Suprapubic skin (tissue), 4 donors: ENCODE measurements around the gene RBL2. TPM values are rescaled to one million over a fixed set of nuclear protein-coding genes. Genes with fewer than 3 reads are reported as not detected.

Source experiments
- DNase-seq, 2 donors: peaks; one replicate each; pipeline ENCODE4 v3.0.0-alpha.2; 2019; ENCODE audit warnings: low spot score in 2 of 2
- H3K27ac ChIP-seq: fragments of 200-600 bp; sonication (generic); one replicate; pipeline ENCODE4 v1.5.1; 2019
- H3K27me3 ChIP-seq: fragments of 200-600 bp; sonication (generic); one replicate; pipeline ENCODE4 v1.5.1; 2019
- H3K36me3 ChIP-seq: fragments of 200-600 bp; sonication (generic); one replicate; pipeline ENCODE4 v1.5.1; 2019
- H3K4me1 ChIP-seq: fragments of 200-600 bp; sonication (generic); one replicate; pipeline ENCODE4 v1.5.1; 2019
- H3K4me3 ChIP-seq: fragments of 200-600 bp; sonication (generic); one replicate; pipeline ENCODE4 v1.5.1; 2019; ENCODE audit warnings: mild to moderate bottlenecking
- H3K9me3 ChIP-seq: fragments of 200-600 bp; sonication (generic); one replicate; pipeline ENCODE4 v1.5.1; 2019
- EP300 ChIP-seq: sonication (generic); formaldehyde crosslinking; IDR thresholded peaks from one replicate; pipeline ENCODE4 v1.6.1; 2017; ENCODE audit warnings: antibody characterized with exemption
- POLR2A ChIP-seq, 2 donors: fragments of 450-650 bp; IDR thresholded peaks; one replicate each; pipeline ENCODE4 v1.6.1; 2017; ENCODE audit warnings: antibody characterized with exemption in 2 of 2, mild to moderate bottlenecking in 2 of 2, moderate library complexity in 2 of 2
- POLR2AphosphoS5 ChIP-seq, 3 donors: sonication (generic); formaldehyde crosslinking; IDR thresholded peaks; one replicate each; pipeline ENCODE4 v1.6.1; 2017; ENCODE audit warnings: antibody characterized with exemption in 3 of 3
- WGBS: methylation state at CpG from one replicate; pipeline ENCODE4 v1.1.5; 2018; 5-methylcytosine and 5-hydroxymethylcytosine counted together
- total RNA-seq, 4 donors: library from RNA; depleted of rRNA; stranded (reverse); fragments of >200 nt; gene quantifications; one replicate each; pipeline ENCODE4 v1.1.0, GENCODE V29; 2016
- TF ChIP-seq, protein P1 (sequence below), 2 donors: fragments of 200-600 bp in 1 of 2; fragments of 450-650 bp in 1 of 2; sonication (generic) in 1 of 2; IDR thresholded peaks; one replicate each; pipeline ENCODE4 v1.5.1; 2016 to 2019; ENCODE audit warnings: antibody characterized with exemption in 2 of 2, mild to moderate bottlenecking in 1 of 2, moderate library complexity in 1 of 2

The RBL2 gene
- total RNA-seq, 4 donors from 2014 or later: 66.4 to 155 (median 71.9) TPM

DNA sequence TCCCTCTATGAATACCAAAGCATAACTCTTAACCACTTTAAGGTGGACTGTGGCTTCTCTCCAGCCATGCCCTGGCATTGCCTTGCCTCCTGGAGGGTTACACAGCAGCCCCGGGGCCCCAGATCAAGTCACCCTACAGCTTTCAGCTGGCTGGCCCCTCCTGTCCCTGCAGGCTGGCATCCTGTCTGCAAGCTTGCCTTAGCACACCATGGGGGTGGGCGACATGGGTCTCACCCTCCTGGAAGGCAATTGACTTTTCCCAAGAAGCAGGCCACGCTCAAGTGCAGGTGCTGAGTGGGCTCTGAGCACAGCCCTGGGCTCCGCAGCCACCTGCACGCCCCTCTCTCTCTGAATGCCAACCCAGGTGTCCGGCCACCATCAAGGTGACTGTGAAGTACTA is 94.5 kb downstream of the RBL2 start:
- Histone ChIP-seq H3K27ac (no peak overlapping the region), H3K27me3 (no peaks in the 10 kb centered on the region), H3K4me3 (no peak overlapping the region), H3K9me3 (no peaks in the 10 kb centered on the region), H3K4me1 (no peaks in the 10 kb centered on the region), H3K36me3 (no peaks in the 10 kb centered on the region)
- no peak for DNase-seq
- 85% methylated on average over 4 of the region's 6 CpGs for WGBS
- TF ChIP-seq, protein P1, sequence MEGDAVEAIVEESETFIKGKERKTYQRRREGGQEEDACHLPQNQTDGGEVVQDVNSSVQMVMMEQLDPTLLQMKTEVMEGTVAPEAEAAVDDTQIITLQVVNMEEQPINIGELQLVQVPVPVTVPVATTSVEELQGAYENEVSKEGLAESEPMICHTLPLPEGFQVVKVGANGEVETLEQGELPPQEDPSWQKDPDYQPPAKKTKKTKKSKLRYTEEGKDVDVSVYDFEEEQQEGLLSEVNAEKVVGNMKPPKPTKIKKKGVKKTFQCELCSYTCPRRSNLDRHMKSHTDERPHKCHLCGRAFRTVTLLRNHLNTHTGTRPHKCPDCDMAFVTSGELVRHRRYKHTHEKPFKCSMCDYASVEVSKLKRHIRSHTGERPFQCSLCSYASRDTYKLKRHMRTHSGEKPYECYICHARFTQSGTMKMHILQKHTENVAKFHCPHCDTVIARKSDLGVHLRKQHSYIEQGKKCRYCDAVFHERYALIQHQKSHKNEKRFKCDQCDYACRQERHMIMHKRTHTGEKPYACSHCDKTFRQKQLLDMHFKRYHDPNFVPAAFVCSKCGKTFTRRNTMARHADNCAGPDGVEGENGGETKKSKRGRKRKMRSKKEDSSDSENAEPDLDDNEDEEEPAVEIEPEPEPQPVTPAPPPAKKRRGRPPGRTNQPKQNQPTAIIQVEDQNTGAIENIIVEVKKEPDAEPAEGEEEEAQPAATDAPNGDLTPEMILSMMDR (IDR thresholded peaks at IDR 0.05): no peak
- TF ChIP-seq POLR2AphosphoS5 (IDR thresholded peaks at IDR 0.05) (no peak), EP300 (no peak), POLR2A (IDR thresholded peaks at IDR 0.05) (no peak)

DNA sequence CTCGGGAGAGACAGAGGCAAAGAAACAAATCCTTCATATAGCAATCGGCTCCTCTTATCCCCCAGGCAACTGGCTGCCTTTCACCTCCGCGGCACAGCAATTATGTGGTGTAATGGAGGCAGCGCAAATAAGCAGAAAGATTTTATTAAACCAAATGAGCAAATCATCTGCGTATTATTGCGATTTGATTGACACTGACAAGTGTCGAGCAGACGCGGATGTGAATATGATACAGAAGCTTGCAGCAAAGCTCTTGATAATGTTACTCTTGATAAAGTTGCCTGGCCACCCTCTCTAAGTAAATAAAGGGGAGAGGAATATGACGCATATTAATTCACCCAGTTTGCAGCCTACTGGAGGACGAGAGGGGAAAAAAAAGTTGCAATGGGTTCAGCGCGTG is 95.2 kb downstream of the RBL2 start:
- Histone ChIP-seq H3K9me3 (no peaks in the 10 kb centered on the region), H3K27me3 (no peaks in the 10 kb centered on the region), H3K27ac (no peak overlapping the region), H3K4me1 (no peaks in the 10 kb centered on the region), H3K4me3 (no peak overlapping the region), H3K36me3 (no peaks in the 10 kb centered on the region)
- TF ChIP-seq EP300: no peak
- no peak for TF ChIP-seq POLR2A (IDR thresholded peaks at IDR 0.05)
- no peak for TF ChIP-seq POLR2AphosphoS5 (IDR thresholded peaks at IDR 0.05)
- TF ChIP-seq, protein P1 (IDR thresholded peaks at IDR 0.05): no peak
- 80% methylated on average over 14 of the region's 14 CpGs for WGBS
- DNase-seq: no peak

DNA sequence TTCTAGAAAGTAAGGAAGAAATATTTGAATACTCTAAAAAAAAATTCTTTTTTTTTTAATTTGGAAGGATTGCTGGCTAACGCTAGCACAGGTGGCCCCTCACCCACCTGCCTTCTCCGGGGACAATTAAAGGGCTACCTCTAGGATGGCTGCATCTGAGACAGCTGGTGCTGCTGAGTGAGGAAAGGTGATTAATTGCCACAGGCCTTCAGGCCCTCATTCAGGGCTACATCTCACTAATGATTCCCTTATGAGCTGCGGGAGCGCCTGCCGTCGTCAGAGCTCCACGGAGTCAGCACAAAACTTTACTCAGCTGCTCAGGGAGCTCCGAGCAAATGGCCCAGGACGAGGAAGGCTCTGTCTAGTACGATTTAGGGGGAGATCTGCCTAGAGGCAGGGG is 95.8 kb downstream of the RBL2 start:
- 60% methylated on average over 10 of the region's 10 CpGs for WGBS
- no peak for DNase-seq

DNA sequence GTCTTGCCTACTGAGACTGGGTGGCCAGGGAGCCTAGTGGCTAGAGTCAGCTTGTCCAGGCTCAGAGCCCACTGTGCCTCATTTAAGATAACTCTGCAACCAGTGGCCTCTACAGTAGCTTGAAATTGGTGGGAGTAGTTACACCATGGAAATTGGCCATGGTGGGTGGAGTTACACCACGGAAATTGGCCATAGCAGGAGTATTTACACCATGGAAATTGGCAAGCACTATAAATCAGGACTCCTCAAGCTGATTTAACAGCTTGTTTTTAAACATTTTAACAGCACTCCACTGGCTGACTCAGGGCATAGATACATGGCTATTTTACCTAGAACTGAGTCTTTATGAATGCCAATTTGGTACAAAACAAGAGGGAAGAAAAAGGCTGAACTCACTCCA is 96.5 kb downstream of the RBL2 start:
- Histone ChIP-seq H3K4me3 (no peak overlapping the region), H3K27me3 (no peaks in the 10 kb centered on the region), H3K4me1 (no peaks in the 10 kb centered on the region), H3K36me3 (no peaks in the 10 kb centered on the region), H3K27ac (no peak overlapping the region), H3K9me3 (no peaks in the 10 kb centered on the region)
- 50% methylated on average over 1 of the region's 1 CpG for WGBS
- no peak for DNase-seq
- TF ChIP-seq POLR2A (IDR thresholded peaks at IDR 0.05) (no peak), POLR2AphosphoS5 (IDR thresholded peaks at IDR 0.05) (no peak), EP300 (no peak)
- TF ChIP-seq, protein P1 (IDR thresholded peaks at IDR 0.05): no peak

More for the DNA sequence above, 95.8 kb downstream of the RBL2 start:
- TF ChIP-seq POLR2A (IDR thresholded peaks at IDR 0.05) (no peak), EP300 (no peak), POLR2AphosphoS5 (IDR thresholded peaks at IDR 0.05) (no peak)
- TF ChIP-seq, protein P1 (IDR thresholded peaks at IDR 0.05): no peak
- Histone ChIP-seq H3K9me3 (no peaks in the 10 kb centered on the region), H3K4me3 (no peak overlapping the region), H3K27me3 (no peaks in the 10 kb centered on the region), H3K27ac (no peak overlapping the region), H3K4me1 (no peaks in the 10 kb centered on the region), H3K36me3 (no peaks in the 10 kb centered on the region)

DNA sequence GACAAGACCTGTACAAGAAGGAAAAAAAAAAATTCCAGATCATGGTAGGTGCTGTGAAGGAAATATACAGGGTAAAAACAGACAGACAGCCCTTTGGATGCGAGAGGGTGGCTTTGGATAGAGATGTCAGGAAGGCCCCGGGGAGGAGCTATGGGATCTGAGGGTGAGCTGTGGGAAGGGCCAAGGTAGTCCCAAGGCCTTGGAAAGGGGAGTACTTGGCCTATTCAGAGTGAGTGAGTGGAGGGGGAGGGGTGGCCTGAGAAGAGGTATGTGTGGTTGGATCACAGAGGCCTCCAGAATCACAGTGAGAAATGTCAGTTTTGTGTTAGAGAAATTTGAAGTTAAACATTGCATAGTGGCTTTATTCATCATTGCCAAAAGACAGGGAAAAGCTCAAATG is 99.9 kb downstream of the RBL2 start:
- 92% methylated on average over 2 of the region's 2 CpGs for WGBS

More for the DNA sequence above, 99.9 kb downstream of the RBL2 start:
- Histone ChIP-seq H3K36me3 (no peaks in the 10 kb centered on the region), H3K4me3 (no peak overlapping the region), H3K27me3 (no peaks in the 10 kb centered on the region), H3K27ac (no peak overlapping the region), H3K9me3 (no peaks in the 10 kb centered on the region), H3K4me1 (no peaks in the 10 kb centered on the region)
- no peak for DNase-seq
- TF ChIP-seq EP300: no peak
- TF ChIP-seq POLR2A (IDR thresholded peaks at IDR 0.05): no peak
- no peak for TF ChIP-seq POLR2AphosphoS5 (IDR thresholded peaks at IDR 0.05)
- TF ChIP-seq, protein P1 (IDR thresholded peaks at IDR 0.05): no peak
